GM23338 (cell line): ENCODE data around the gene RSPO3. TPM values are rescaled to one million over a fixed set of nuclear protein-coding genes. Genes with fewer than 3 reads are reported as not detected.

Source experiments
- ATAC-seq: fragments of 200-7000 bp; cut with Tn5 transposase; 3 replicates; pipeline ENCODE4 v1.9.1; 2020
- DNase-seq: peaks from one replicate; pipeline ENCODE4 v3.0.0-alpha.2; 2015; ENCODE audit warnings: low spot score
- H2AFZ ChIP-seq: fragments of 200-600 bp; sonication (generic); 2 replicates; pipeline ENCODE4 v1.8.0; 2016; ENCODE audit warnings: antibody characterized with exemption, mild to moderate bottlenecking, moderate library complexity
- H3F3A ChIP-seq: fragments of 200-600 bp; sonication (generic); replicated peaks from 2 replicates; pipeline ENCODE4 v1.8.0; 2017; ENCODE audit warnings: antibody characterized with exemption, mixed run types, low read depth
- H3K27ac ChIP-seq: fragments of 200-600 bp; sonication (generic); 2 replicates; pipeline ENCODE4 v1.6.1; 2016; ENCODE audit warnings: low read depth
- H3K27me3 ChIP-seq: fragments of 200-600 bp; sonication (generic); 2 replicates; pipeline ENCODE4 v1.8.0; 2016; ENCODE audit warnings: mild to moderate bottlenecking, mixed run types, moderate library complexity; ENCODE audit not compliant: insufficient read depth
- H3K36me3 ChIP-seq: fragments of 200-600 bp; sonication (generic); 2 replicates; pipeline ENCODE4 v1.8.0; 2016; ENCODE audit warnings: mild to moderate bottlenecking; ENCODE audit not compliant: insufficient read depth
- H3K4me1 ChIP-seq: fragments of 200-600 bp; sonication (generic); 2 replicates; pipeline ENCODE4 v1.8.0; 2016; ENCODE audit warnings: mild to moderate bottlenecking, moderate library complexity; ENCODE audit not compliant: insufficient read depth
- H3K4me2 ChIP-seq: fragments of 200-600 bp; sonication (generic); 2 replicates; pipeline ENCODE4 v1.7.1; 2017; ENCODE audit warnings: mixed run types
- H3K4me3 ChIP-seq: fragments of 200-600 bp; sonication (generic); 2 replicates; pipeline ENCODE4 v1.6.1; 2016; ENCODE audit warnings: mixed run types
- H3K79me2 ChIP-seq: fragments of 200-600 bp; sonication (generic); replicated peaks from 2 replicates; pipeline ENCODE4 v1.8.0; 2017; ENCODE audit warnings: mild to moderate bottlenecking; ENCODE audit not compliant: insufficient read depth
- H3K9me2 ChIP-seq: fragments of 200-600 bp; sonication (generic); 2 replicates; pipeline ENCODE4 v1.8.0; 2017; ENCODE audit not compliant: insufficient read depth
- H4K20me1 ChIP-seq: fragments of 200-600 bp; sonication (generic); replicated peaks from 2 replicates; pipeline ENCODE4 v1.8.0; 2017; ENCODE audit warnings: mild to moderate bottlenecking; ENCODE audit not compliant: insufficient read depth
- H3K27ac Mint-ChIP-seq: 2 replicates; pipeline ENCODE4 v1.8.0; 2020; ENCODE audit warnings: inconsistent platforms, mild to moderate bottlenecking, moderate library complexity, mixed read lengths
- H3K27me3 Mint-ChIP-seq: 3 replicates; pipeline ENCODE4 v1.8.0; 2022; ENCODE audit warnings: low read depth, mild to moderate bottlenecking, moderate library complexity, mixed read lengths, inconsistent platforms; ENCODE audit not compliant: insufficient read depth, poor library complexity
- H3K36me3 Mint-ChIP-seq: 3 replicates; pipeline ENCODE4 v1.8.0; 2021; ENCODE audit warnings: low read depth, mild to moderate bottlenecking, inconsistent platforms, moderate library complexity, mixed read lengths
- H3K4me1 Mint-ChIP-seq: 3 replicates; pipeline ENCODE4 v1.8.0; 2020; ENCODE audit warnings: mild to moderate bottlenecking, inconsistent platforms, mixed read lengths
- H3K4me3 Mint-ChIP-seq: 3 replicates; pipeline ENCODE4 v1.8.0; 2021; ENCODE audit warnings: moderate library complexity, mild to moderate bottlenecking, inconsistent platforms, mixed read lengths
- H3K9me3 Mint-ChIP-seq: 3 replicates; pipeline ENCODE4 v1.8.0; 2020; ENCODE audit warnings: moderate library complexity, mild to moderate bottlenecking, inconsistent platforms, mixed read lengths
- ETS1 ChIP-seq: IDR thresholded peaks from 2 replicates; pipeline ENCODE4 v1.6.1; 2016; ENCODE audit warnings: antibody characterized with exemption
- EZH2phosphoT487 ChIP-seq: fragments of 200-600 bp; sonication (generic); IDR thresholded peaks from one replicate; pipeline ENCODE4 v1.8.1; 2018; ENCODE audit warnings: antibody characterized with exemption; ENCODE audit not compliant: unreplicated experiment
- JUNB ChIP-seq: IDR thresholded peaks from one replicate; pipeline ENCODE4 v1.6.1; 2016; ENCODE audit warnings: antibody characterized with exemption; ENCODE audit not compliant: unreplicated experiment
- NANOG ChIP-seq: IDR thresholded peaks from 2 replicates; pipeline ENCODE4 v1.6.1; 2016; ENCODE audit warnings: antibody characterized with exemption, borderline replicate concordance
- POLR2AphosphoS5 ChIP-seq: IDR thresholded peaks from 2 replicates; pipeline ENCODE4 v1.6.1; 2016; ENCODE audit warnings: antibody characterized with exemption, low read depth
- REST ChIP-seq: IDR thresholded peaks from one replicate; pipeline ENCODE4 v1.6.1; 2018; ENCODE audit warnings: antibody characterized with exemption; ENCODE audit not compliant: unreplicated experiment
- STAT1 ChIP-seq: IDR thresholded peaks from one replicate; pipeline ENCODE4 v1.6.1; 2016; ENCODE audit warnings: antibody characterized with exemption; ENCODE audit not compliant: unreplicated experiment
- ZNF114 ChIP-seq: fragments of 250-450 bp; sonication (Bioruptor Pico); IDR thresholded peaks from 2 replicates; pipeline ENCODE4 v1.5.0; 2020; ENCODE audit warnings: mild to moderate bottlenecking, moderate library complexity
- polyA plus RNA-seq: library from polyadenylated mRNA; unstranded; fragments of >200 nt; fragmentation: Nextera tagmentation; extraction: Ambion mirVana; gene quantifications from 2 replicates; pipeline ENCODE4 v1.2.1, GENCODE V29; 2016
- total RNA-seq: library from RNA; depleted of rRNA; stranded (reverse); fragments of >200 nt; shearing (Covaris generic); gene quantifications from 2 replicates; pipeline ENCODE4 v1.2.3, GENCODE V29; 2014

RSPO3 gene
- total and polyA plus RNA-seq, 2 experiments from 2014 or later, result not detected

GRCh38 chr6:127124172-127124571 lies 5.7 kb downstream of the RSPO3 start:
- no peak overlapping the region for H3K4me3 ChIP-seq
- H3K4me2 ChIP-seq, result no peak overlapping the region
- no peaks in the 10 kb centered on the region for H4K20me1 ChIP-seq
- no peaks in the 10 kb centered on the region for H3K36me3 ChIP-seq
- H3K36me3 Mint-ChIP-seq, result no peaks in the 10 kb centered on the region
- H3K4me3 Mint-ChIP-seq, result no peak overlapping the region
- no peak for TF ChIP-seq STAT1
- TF ChIP-seq EZH2phosphoT487, result no peak
- H3K27ac ChIP-seq, result no peak overlapping the region
- no peaks in the 10 kb centered on the region for H3K9me2 ChIP-seq
- no peak for ATAC-seq
- DNase-seq, result no peak
- peaks cover 6% of the 10 kb centered on the region; the same call in 2 of the 3 replicates for H3K4me1 Mint-ChIP-seq
- H3K27me3 ChIP-seq, result peaks cover 41% of the 10 kb centered on the region
- no peaks in the 10 kb centered on the region for H3K9me3 Mint-ChIP-seq
- no peak overlapping the region for H3K27ac Mint-ChIP-seq
- no peaks in the 10 kb centered on the region for H3K79me2 ChIP-seq
- H3K4me1 ChIP-seq, result peaks cover 15% of the 10 kb centered on the region; the same call in 1 of the 2 replicates
- H3K27me3 Mint-ChIP-seq, result peaks cover 24% of the 10 kb centered on the region
- H2AFZ ChIP-seq, result no peak overlapping the region
- H3F3A ChIP-seq, result no peaks in the 10 kb centered on the region

- H3K36me3 ChIP-seq, result no peaks in the 10 kb centered on the region
- H3K9me3 Mint-ChIP-seq, result no peaks in the 10 kb centered on the region
- peaks cover 19% of the 10 kb centered on the region for H3K27me3 Mint-ChIP-seq
- DNase-seq, result no peak
- peaks cover 15% of the 10 kb centered on the region; the same call in 1 of the 2 replicates for H3K4me1 ChIP-seq
- H3K4me3 Mint-ChIP-seq, result no peak overlapping the region
- no peak overlapping the region for H3K4me2 ChIP-seq
- H3F3A ChIP-seq, result no peaks in the 10 kb centered on the region
- no peak overlapping the region for H2AFZ ChIP-seq
- H4K20me1 ChIP-seq, result no peaks in the 10 kb centered on the region
- TF ChIP-seq JUNB, result no peak
- no peak for TF ChIP-seq NANOG
- TF ChIP-seq REST, result no peak
- no peak for TF ChIP-seq ETS1
- TF ChIP-seq STAT1, result no peak
- H3K79me2 ChIP-seq, result no peaks in the 10 kb centered on the region
- H3K4me1 Mint-ChIP-seq, result peaks cover 6% of the 10 kb centered on the region; the same call in 2 of the 3 replicates
- no peak for ATAC-seq
- H3K27me3 ChIP-seq, result peaks cover 36% of the 10 kb centered on the region
- H3K4me3 ChIP-seq, result no peak overlapping the region
- no peak overlapping the region for H3K27ac Mint-ChIP-seq
- H3K27ac ChIP-seq, result no peak overlapping the region
- no peaks in the 10 kb centered on the region for H3K36me3 Mint-ChIP-seq
- no peaks in the 10 kb centered on the region for H3K9me2 ChIP-seq
These were observed 6.2 kb downstream of the RSPO3 start for GRCh38 chr6:127124680-127125079.

- H3K4me1 ChIP-seq, result no peaks in the 10 kb centered on the region
- H3K27me3 Mint-ChIP-seq, result no peaks in the 10 kb centered on the region
- H3K27ac ChIP-seq, result no peak overlapping the region
- no peaks in the 10 kb centered on the region for H3K36me3 ChIP-seq
- H3K27ac Mint-ChIP-seq, result no peak overlapping the region
- no peaks in the 10 kb centered on the region for H4K20me1 ChIP-seq
- no peak overlapping the region for H2AFZ ChIP-seq
- no peaks in the 10 kb centered on the region for H3K9me3 Mint-ChIP-seq
- no peak overlapping the region for H3K4me3 Mint-ChIP-seq
- H3K27me3 ChIP-seq, result 0 out of 2 replicates have a peak, but pooled peaks cover 2% of the 10 kb centered on the region
- H3K4me3 ChIP-seq, result no peak overlapping the region
- no peaks in the 10 kb centered on the region for H3F3A ChIP-seq
- H3K4me1 Mint-ChIP-seq, result no peaks in the 10 kb centered on the region
- no peaks in the 10 kb centered on the region for H3K36me3 Mint-ChIP-seq
- DNase-seq (no peak), ATAC-seq (no peak)
- no peaks in the 10 kb centered on the region for H3K79me2 ChIP-seq
- no peak overlapping the region for H3K4me2 ChIP-seq
- H3K9me2 ChIP-seq, result no peaks in the 10 kb centered on the region
- TF ChIP-seq POLR2AphosphoS5 (no peak), JUNB (no peak), ZNF114 (CRISPR knock-in tag) (no peak), REST (no peak), ETS1 (no peak)
These were observed 9.6 kb downstream of the RSPO3 start for GRCh38 chr6:127128066-127128465.
